Testis (tissue), 2 donors: ENCODE data around the gene AGAP1.

Experiments
- POLR2A ChIP-seq: fragments of 450-650 bp; IDR thresholded peaks from one replicate; pipeline ENCODE4 v1.6.1; 2017; ENCODE audit warnings: antibody characterized with exemption, mild to moderate bottlenecking, moderate library complexity
- TF ChIP-seq, protein P1 (sequence below), 3 experiments: fragments of 450-650 bp in 2 of 3; fragments of 200-600 bp in 1 of 3; sonication (generic) in 1 of 3; IDR thresholded peaks; one replicate each; pipeline ENCODE4 v1.5.1; 2016 to 2019; ENCODE audit warnings: antibody characterized with exemption in 3 of 3, mild to moderate bottlenecking in 2 of 3, moderate library complexity in 1 of 3

- TF ChIP-seq, protein P1, sequence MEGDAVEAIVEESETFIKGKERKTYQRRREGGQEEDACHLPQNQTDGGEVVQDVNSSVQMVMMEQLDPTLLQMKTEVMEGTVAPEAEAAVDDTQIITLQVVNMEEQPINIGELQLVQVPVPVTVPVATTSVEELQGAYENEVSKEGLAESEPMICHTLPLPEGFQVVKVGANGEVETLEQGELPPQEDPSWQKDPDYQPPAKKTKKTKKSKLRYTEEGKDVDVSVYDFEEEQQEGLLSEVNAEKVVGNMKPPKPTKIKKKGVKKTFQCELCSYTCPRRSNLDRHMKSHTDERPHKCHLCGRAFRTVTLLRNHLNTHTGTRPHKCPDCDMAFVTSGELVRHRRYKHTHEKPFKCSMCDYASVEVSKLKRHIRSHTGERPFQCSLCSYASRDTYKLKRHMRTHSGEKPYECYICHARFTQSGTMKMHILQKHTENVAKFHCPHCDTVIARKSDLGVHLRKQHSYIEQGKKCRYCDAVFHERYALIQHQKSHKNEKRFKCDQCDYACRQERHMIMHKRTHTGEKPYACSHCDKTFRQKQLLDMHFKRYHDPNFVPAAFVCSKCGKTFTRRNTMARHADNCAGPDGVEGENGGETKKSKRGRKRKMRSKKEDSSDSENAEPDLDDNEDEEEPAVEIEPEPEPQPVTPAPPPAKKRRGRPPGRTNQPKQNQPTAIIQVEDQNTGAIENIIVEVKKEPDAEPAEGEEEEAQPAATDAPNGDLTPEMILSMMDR (IDR thresholded peaks at IDR 0.05): no peak
- TF ChIP-seq POLR2A: no peak
Observed at GRCh38 chr2:235638541-235639427, 144.9 kb downstream of the AGAP1 start.
